DMS 273 (cell line): ENCODE results near the gene ADSS2.
A peak's percentile ranks its signal among the peaks of the same experiment; 100 is the strongest.
"Not testable (repeated sequence)": the region's sequence is repeated elsewhere in the genome, so short reads cannot be mapped to it uniquely, and the experiment has no call there.

Experiments used
- DNase-seq: peaks from one replicate; lab custom pipeline; 2025; ENCODE audit not compliant: unreplicated experiment; lab: John Stamatoyannopoulos, UW

ADSS2 gene

DNA sequence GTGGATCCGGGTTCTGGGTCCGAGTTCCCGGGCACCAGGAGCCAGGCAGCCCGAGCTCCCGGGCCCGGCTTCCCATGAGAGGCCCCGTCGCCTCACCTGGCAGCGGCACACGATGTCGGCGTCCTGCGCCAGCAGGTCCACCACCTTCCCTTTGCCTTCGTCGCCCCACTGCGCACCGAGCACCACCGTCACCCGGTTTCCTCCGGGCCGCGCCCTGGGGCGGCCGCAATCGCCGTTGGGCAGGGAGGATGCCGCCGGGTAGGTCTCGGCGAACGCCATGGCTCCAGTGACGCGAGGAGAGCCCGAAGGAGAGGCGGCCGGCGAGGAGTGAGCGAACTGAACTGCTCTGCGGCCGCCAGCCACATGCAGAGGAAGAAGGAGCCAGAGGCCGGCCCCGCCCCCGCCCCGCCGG is at the start of gene ADSS2:
TSS of gene ADSS2 (minus strand) at position 371 of the 412 bp plus-strand sequence. CDS start at position 279, 92 bp downstream.
- DNase-seq: no peak

DNA sequence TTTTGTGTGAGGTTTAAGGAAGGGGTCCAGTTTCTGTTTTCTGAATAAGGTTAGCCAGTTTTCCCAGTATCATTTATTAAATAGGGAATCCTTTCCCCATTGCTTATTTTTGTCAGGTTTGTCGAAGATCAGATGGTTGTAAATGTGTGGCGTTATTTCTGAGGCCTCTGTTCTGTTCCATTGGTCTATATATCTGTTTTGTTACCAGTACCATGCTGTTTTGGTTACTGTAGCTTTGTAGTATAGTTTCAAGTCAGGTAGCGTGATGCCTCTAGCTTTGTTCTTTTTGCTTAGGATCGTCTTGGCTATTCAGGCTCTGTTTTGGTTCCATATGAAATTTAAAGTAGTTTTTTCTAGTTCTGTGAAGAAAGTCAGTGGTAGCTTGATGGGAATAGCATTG is 48.8 kb upstream of the ADSS2 start:
- not testable (repeated sequence) for DNase-seq

DNA sequence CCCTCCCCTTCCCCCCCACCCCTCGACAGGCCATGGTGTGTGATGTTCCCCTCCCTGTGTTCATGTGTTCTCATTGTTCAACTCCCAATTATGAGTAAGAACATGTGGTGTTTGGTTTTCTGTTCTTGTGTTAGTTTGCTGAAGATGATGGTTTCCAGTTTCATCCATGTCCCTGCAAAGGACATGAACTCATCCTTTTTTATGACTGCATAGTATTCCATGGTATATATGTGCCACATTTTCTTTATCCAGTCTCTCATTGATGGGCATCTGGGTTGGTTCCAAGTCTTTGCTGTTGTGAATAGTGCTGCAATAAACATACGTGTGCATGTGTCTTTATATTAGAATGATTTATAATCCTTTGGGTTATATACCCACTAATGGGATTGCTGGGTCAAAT is 47.8 kb upstream of the ADSS2 start:
- not testable (repeated sequence) for DNase-seq

DNA sequence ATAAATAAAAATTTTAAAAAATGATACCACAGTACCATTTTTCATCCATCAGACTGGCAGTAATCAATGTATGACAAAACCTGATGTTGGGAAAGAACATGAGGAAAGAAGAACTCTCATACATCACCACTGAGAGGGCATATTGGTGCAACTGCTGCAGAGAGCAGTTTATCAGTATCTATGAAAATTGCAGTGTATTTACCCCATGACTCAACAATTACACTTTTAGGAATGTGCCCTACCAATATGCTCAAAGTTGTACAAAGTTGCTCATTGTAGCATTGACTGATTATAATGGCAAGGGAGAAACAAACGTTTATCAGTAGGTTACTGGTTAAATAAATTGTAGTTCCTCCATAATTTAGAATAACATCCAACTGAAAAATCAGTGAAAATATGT is 46.1 kb upstream of the ADSS2 start:
- no peak for DNase-seq

DNA sequence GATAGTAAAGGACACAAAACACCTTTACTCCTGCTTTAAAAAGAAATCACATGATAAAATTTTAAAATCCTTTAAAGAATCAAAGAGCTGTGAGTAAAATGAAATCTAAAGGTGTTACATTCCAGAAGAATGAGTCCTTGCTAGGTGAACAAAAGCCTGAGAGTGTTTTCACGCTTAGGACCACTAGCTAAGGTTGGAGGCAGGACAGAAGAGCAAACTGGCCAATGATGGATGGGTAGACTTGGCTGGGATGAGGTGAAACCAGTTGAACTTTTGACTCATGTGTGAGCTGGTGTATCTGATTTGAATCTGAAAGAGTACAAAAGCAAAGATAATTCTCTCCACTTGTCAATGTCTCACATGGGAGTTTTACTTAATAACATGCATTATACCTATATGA is 44.5 kb upstream of the ADSS2 start:
- DNase-seq: no peak

DNA sequence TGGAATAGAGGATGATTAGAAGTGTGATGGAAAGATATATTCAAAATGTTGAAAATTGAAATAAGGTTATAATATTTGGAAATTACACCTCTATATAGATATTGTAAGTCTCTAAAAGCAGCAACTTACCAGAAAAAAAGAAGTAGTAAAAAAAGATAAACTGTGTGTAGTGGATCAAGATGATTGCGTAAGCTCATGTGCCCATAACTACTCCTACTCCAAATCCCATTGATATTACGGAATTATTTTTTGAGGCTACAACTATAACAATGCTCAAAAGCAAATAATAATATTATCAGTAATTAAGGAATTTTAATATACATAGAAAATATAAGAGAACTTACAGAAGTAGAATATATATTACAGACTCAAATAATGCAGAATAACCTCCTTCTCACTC is 42.9 kb upstream of the ADSS2 start:
- no peak for DNase-seq

DNA sequence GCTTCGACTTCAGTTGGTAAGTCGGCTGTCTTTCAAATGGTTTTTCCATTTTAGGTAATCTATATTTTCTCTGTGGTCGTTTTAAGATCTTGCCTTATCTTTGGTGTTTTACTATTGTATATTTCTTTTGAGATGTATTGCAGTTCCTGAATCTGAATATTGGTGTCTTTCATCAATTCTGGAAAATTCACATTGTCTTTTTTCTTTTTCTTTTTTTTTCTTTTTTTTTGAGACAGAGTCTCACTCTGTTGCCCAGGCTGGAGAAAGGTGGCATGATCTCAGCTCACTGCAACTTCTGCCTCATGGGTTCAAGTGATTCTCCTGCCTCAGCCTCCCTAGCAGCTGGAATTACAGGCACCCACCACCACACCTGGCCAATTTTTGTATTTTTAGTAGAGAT is 33.3 kb upstream of the ADSS2 start:
- DNase-seq: not testable (repeated sequence)

DNA sequence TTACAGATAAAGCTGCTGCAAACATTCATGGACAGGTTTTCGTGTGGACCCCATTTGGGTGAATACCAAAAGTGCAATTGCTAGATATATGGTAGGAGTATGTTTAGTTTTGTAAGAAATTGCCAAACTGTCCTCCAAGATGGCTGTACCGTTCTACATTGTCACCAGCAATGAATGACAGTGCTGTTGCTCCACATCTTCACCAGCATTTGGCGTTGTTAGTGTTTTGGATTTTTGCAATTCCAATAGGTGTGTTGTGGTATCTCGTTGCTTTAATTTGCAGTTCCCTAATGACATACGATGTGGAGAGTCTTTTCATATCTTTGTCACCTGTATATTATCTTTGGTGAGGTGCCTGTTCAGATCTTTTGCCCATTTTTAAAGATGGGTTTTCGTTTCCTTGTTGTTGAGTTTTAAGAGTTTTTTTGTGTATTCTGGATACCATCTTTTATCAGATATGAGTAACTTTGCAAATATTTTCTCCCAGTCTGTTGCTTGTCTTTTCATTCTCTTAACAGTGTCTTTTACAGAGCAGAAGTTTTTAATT is 21.4 kb upstream of the ADSS2 start:
- DNase-seq: no peak

DNA sequence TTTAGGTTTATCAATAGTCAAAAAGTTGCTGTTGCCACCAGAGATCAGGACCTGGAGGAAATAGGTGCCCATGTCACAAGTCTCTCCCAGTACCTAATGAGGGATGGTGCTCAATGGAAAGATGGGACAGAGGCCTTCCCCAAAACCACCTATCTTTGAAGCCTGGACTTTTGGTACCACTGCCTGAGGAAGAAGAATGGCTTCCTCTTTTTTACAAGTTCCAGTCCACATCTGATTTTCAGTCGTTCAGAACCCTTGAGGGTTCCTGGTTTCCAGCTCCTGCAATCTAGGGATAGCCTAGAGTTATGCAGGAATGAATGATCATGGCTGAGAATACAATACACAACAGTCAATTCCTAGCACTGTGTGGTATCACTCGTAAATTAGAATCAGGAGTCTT is 15.0 kb upstream of the ADSS2 start:
- DNase-seq: no peak

DNA sequence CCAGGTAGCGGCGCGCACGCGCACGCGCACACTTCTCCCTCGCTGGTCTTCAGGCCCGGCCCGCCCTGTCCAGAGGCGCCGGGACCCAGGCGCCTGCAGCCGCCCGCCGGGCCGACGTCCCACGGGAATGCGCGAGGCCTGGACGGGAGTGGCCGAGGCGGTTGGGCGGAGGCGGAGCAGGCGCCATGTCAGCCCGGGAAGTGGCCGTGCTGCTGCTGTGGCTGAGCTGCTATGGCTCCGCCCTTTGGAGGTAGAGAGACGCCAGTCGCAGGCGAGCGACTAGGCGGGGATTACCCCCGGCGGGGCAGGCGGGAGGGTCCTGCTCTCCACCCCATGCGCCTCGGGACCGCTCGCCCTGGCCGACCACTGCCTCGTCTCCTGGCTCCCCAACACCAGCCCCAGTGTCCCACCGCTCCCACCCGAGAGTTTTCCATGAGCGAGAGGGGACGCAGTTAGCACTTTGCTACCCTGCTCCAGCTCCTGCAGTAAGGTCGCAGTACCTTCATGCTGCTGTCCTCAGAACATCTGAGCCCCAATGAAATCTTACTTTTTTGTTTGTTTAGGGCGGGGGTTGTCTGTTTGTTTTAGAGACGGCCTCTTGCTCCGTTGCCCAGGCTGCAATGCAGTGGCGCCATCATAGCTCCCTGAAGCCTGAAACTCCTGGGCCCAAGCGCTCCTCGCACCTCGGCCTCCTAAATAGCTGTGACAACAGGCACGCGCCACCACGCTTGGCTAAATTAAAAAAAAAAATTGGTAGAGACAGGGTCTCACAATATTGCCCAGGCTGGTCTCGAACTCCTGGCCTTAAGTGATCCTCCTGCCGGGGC is 9.7 kb upstream of the ADSS2 start, which contains the start of gene CATSPERE:
TSS of gene CATSPERE (plus strand) at position 29 of the 827 bp plus-strand sequence. CDS start at position 186, 157 bp downstream.
- peak; percentile 92 for DNase-seq

DNA sequence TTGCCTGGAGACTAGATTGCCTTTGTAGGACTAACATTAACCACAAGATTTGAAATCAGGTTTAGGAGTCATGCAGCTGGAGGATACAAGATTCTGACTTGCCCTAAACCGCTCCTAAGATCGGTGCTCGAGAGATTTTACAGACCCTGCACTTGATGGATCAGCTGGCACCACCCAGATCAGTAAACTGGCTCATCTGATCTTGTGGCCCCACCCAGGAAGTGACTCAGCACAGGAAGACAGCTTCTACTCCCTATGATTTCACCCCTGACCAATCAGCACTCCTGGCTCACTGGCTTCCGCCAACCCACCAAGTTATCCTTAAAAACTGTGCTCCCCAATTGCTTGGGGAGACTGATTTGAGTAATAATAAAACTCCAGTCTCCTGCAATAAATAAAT is 8.5 kb upstream of the ADSS2 start:
- no peak for DNase-seq

DNA sequence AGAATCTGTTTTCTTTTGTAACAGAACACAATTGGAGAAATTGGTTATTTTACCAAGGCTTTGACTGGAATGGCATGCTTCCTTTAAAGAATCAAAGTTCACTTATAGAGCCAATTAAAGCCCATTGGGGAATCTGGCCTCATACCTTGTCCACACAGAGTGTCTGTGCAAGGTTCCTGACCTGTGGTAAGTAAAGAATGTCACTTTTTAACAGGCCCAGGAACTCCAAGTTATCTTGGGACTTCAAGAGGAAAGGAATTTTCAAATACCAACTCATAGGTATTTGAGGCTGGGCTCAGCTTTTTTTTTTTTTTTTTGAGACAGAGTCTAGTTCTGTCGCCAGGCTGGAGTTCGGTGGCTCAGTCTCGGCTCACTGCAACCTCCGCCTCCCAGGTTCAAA is 7.1 kb upstream of the ADSS2 start:
- DNase-seq: no peak

DNA sequence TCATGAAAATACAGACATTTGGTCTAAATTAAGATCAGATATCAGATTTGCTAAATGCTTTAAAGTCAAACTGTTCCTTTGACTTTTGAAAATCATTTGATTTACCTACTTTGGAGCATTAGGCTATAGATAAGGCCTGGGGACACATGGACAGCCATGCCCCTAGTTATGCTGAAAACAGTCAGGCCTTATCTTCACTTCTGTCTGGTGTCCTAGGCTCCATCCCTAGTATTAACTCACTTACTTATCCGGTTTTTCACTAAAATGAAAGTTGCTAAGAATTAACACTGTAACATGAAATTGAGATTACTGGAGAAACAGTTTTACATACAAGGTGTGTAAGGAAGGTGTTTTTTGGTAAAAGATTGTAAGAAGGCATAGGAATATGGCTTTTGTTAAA is 4.9 kb upstream of the ADSS2 start:
- no peak for DNase-seq

DNA sequence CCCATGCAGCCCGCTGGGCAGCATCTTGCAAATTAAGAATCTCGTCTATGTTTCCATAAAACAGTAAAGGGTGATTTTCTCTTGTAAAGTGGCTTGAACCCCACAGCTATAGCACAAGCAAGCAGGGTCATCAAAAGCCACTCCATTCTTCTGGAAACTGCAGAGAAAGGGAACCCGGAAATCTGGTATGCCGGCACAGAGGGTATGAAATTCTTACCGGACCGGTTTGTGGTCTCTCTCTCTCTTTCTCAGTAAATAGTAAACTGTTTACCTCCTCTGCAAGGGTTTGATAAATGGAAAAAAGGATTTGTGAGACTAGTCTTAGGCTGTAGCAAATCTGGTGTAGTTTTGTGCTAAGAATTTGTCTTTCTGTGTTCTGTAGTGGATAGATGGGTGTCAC is 2.7 kb upstream of the ADSS2 start:
- DNase-seq: no peak

DNA sequence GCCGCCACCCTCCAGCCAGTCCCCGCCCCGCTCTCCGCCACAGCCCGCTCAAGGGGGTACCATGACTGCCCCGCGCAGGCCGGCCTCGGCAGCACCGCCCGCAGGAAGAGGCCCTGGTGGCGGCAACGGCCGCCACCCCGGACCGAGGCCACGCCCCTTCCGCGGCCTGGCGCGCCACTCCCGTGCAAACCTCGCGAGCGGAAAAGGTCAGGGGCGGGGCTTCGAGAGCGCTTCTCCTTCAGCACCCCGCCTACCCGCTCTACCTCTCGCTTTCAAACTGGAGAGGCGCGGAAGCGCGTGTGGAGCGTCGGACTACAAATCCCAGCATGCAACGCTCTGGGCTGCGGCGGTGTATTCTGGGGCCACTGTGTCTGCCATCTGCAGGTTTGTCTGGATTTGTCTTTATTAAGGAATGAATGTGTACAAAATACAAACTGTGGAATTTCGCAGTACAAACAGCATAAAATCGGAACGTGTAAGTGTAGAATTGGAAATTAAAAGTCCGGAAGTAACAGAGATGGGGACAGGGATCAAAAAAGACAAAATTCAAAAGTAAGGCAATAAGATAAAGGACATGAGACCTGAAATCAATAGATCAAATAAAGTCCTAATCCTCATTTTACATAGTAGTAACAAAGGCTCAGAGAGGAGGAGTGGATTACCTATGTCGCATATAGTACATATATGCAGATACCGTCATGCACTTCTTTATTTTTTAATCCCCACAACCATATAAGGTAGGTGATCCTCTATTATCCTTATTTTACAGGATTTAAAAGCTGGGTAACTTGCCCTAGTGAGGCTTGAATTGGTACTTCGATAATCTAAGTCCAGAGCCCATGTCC is 464 bp upstream of the ADSS2 start:
- peak; percentile 100 for DNase-seq

DNA sequence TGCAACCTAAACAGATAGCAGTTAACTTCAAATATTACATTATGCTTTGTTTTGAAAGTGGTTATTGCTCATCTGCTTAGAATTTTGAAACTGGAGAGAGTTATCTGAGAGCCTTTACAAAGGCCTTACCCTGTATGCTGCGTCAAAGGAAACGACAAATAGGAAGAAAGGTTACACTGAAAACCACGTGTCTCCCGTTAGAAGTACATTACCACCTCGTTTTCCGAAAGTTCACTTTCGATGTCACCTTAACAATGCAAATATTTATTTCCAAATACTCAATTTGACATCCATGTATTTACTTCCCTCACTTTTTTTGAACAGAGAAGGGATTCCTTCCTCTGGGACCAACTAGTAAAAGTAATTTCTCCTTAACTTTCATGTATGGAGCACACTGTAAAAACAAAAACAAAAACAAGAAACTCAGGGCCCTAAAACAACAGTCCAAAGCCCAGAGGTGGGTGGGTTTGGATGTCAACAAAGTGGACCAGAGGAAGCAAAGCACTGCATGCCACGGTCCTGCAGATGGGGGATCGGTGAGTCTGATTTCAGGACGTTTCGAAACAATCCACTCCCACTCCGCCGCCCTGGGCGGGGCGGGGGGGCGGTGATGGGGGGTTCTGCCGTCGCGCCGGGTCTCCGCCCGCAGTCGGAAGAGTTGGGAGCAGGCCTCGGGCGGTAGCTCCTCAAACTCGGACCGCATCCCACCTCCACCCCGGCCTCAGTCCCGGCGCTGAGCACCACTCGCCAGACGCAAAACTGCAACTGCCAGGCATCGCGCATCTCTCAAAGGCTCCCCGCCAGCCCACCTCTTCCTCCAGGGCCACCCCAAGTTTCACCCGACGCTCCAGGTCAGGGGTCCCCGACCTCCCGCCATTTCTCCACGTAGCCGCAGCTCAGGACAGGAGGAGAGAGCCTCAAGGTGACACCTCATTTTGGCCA is 841 bp downstream of the ADSS2 start:
- peak; percentile 78 for DNase-seq

DNA sequence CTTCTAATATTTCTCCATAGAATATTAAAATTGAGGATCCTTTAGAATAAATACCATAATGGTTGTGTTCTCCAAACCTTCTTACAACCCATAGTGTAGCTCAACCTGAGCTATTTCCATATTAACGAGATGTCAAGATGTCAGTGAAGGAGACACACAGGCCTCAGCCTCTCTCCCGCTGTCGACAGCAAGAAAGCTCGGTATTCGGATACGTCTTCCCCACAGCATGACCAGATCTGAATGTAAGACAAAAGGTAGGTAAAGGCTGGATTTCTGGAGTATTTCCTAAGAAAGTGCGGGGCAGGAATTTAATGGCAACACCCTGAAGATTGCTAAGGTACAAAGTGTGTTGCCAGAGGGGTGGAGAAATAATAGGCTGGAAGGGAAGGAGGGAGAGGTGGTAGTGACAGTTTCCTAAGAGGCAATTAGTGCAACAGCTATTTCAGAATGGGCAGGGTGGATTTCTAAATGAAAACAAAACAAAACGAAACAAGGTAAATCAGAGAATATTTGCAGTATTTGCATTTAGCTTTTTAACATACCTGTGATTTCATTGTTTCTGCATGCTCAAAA is 1.7 kb downstream of the ADSS2 start:
- DNase-seq: no peak

DNA sequence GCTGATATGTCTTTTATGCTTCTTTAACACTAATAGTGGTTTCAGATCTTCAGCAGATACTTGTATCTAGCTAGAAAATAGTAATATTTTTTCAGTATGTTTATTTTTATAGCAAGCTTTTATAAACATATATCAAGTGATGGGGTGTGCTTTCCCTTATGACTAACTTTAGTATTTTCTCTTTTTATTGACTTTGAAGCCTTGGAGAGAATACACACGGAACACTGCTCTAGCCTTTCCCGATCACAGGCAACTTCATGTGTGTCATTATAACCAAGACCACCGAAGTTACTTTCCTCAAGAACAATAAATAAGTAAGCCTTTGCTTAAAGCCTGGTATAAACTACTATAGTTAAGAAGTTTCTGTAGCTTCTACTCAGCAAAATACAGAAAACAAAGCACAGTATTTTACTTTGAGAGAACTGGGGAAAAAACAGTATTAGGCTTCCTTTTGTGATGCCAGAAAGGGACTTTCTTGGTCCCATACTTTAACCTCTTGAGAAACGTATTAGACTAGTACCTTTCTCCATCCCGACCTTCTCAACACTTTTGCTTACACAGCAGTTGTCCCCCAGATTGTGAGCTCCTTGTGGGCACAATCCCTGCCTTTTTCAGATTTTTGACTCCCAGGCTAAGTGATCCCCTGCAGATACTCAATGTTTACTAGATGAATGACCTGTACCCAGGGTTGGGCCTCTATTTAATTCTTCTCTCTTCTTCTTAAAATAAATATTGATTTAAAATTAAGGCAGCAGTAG is 3.3 kb downstream of the ADSS2 start:
- DNase-seq: no peak

DNA sequence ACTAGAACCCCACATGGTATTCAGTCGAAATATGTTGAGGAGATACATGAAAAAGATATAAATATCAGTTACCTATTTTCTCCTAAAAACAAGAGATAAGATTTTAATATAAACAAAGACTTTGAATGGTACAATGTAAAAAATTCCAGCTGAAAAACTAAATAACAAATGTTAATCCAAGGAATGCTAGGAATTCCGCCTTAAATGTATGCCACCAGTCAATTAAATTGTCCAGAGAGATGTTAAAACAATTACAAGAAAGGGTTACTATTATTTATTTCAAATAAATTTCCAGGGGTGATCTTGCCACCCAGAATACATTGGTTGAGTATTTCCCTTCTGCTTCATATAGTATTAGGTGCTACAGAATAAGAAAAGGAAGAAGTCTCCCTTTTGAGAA is 4.2 kb downstream of the ADSS2 start:
- DNase-seq: no peak

DNA sequence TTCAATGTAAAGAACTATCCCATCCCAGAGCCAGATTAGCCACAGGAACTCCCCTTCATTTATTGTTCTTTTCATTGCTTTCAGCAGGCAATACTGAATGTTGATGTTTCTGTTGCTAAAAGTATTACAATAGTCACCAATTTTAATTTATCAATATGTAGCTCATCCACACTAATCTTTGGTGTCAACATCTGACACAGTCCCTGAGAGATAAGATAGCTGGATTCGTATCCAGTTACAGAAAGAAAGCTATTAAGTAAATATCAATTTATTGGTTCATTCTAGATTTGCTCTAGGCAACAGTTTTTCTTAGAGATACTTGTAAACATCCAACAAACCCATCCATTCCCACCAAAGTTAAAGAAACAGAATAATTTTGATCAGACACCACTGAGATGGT is 4.7 kb downstream of the ADSS2 start:
- DNase-seq: no peak
